Uterus (tissue), 4 donors: ENCODE results near the gene SAMD7. TPM values are rescaled to one million over a fixed set of nuclear protein-coding genes. Genes with fewer than 3 reads are reported as not detected.

Source experiments
- total RNA-seq, 4 donors: library from RNA; depleted of rRNA in 3 of 4; stranded (reverse); fragments of >200 nt in 3 of 4; gene quantifications; one replicate each; pipeline versions ENCODE4 v1.1.0 to v1.2.4, GENCODE V29; 2014 to 2023
- donor health status: DM: yes; HTN: yes; CAD: no.

The SAMD7 gene
- total RNA-seq, 4 donors from 2014 or later = not detected

Other genes with a start within 250 kb of the SAMD7 start
- gene MECOM, start 247.9 kb upstream of the SAMD7 start, total RNA-seq = 10 to 100 TPM; 12.8 to 76.9 (median 35.1) TPM
- 100 to 1,000 TPM in 3 of 4 donors, 1 to 10 TPM in 1; 4.6 to 705 (median 482) TPM for gene TERC, start 146.5 kb upstream of the SAMD7 start, total RNA-seq
- 1 to 10 TPM in 3 of 4 donors, under 1 TPM in 1; 0.58 to 7.4 (median 3.7) TPM for gene ACTRT3, start 142.0 kb upstream of the SAMD7 start, total RNA-seq
- gene MYNN, start 138.2 kb upstream of the SAMD7 start, total RNA-seq = 10 to 100 TPM; 17.2 to 55.9 (median 23.0) TPM
- gene LRRIQ4, start 98.7 kb upstream of the SAMD7 start, total RNA-seq = under 1 TPM in 1 of 4 donors, not detected in 3; 0.14 TPM
- gene LRRC34, start 98.7 kb upstream of the SAMD7 start, total RNA-seq = 10 to 100 TPM in 1 of 4 donors, 1 to 10 TPM in 2, not detected in 1; 1.3 to 27.3 (median 5.8) TPM
- under 1 TPM in 1 of 4 donors, not detected in 3; 0.35 TPM for gene LRRC31, start 41.6 kb upstream of the SAMD7 start, total RNA-seq
- gene SEC62, start 55.2 kb downstream of the SAMD7 start, total RNA-seq = 100 to 1,000 TPM in 1 of 4 donors, 10 to 100 TPM in 3; 20.0 to 195 (median 65.2) TPM
- gene GPR160, start 126.4 kb downstream of the SAMD7 start, total RNA-seq = 10 to 100 TPM in 1 of 4 donors, 1 to 10 TPM in 2, not detected in 1; 2.6 to 21.0 (median 8.6) TPM